ENCODE results near the gene CATSPER1.
A peak's percentile ranks its signal among the peaks of the same experiment; 100 is the strongest.

Gene CATSPER1

DNA sequence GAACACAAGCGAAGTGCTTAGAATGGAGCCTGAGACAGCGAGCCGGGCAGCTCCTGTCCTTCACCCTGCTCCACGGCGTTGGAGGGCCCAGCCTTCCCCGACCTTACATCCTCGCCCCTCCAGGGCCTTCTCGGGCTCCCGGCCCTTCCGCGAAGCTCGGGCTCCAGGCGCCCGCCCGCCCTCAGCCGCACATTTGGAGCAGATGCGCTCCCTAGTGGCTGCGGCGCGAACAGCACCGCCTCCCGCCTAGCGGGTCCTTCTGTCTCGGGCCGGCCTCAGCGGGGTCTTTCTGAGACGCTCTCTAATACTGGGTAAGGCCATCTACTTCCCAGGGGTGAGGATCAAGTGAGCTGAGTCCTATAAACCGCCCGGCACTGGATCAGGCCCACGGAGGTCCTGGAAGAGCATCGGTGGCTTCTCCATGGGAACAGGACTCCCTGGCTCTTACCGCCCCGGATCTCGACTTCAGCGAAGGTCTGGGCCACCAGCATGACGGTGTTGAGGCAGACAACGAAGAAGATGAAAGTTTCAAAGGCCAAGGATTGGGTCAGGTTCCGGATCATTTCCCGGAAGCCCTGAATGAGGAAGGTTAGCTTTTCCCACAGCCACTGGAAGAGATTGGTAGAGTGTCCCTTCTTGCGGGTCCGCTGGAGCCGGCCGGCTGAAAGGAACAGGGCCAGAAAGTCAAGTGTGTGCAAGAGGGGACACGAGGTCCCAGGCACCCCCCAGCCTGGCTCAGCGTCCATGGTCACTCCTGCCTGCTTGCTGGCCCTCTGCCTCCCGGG is 3.7 kb downstream of the CATSPER1 start:
- peak overlapping the region; percentile 56 to 65 for H3K4me3 Mint-ChIP-seq
- no peaks in the 10 kb centered on the region for H3K36me3 Mint-ChIP-seq (ENCODE audit: insufficient read depth)
- H3K4me1 Mint-ChIP-seq (ENCODE audit: low read depth in 2 of 2) = peaks cover 6% of the 10 kb centered on the region in 2 donors
- DNase-seq (peak; percentile 75 to 82 (median 82)), ATAC-seq (replicated peaks) (peak; percentile 96)
- peaks cover 4 to 19% of the 10 kb centered on the region in 2 donors for H3K27me3 Mint-ChIP-seq
- no peaks in the 10 kb centered on the region for H3K9me3 Mint-ChIP-seq
- H3K27ac Mint-ChIP-seq = peak overlapping the region; percentile 35 to 56

DNA sequence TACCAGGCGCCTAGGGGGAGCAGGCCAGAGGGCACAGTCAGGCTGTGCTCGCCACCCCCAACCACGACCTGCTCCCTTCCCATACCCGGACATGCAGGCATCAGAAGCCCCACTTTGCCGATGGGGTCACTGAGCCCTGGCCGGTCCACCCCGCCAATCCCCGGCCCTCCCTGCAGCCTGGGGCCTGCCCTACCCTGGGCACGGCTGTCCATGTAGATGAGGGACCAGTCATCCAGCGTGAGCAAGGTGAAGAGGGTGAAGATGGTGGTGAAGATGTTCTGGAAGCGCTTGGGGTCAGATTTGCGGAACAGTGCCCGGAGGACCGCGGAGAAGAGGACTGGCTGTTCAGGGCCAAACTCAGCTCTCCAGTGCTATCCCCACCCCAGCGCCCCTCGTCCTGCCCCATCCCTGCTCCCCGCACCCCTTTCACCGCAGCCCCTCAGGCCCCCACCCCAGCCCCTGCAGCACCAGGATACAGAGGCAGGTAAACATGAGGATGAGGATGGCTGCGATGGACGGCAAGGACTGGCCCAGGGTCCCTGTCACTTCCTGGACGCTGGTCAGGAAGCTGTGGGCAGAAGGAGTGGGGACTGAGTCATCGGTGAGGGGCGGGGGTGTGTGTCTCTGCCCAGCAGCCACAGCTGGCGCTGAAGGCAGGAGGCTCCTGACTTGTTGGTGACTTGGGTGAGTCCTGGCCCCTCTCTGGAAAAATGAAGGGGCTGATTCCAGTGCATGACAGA is 5.5 kb downstream of the CATSPER1 start:
- ATAC-seq (replicated peaks) = peak; percentile 38
- Mint-ChIP-seq H3K36me3 (ENCODE audit: insufficient read depth) (no peaks in the 10 kb centered on the region), H3K27ac (peak overlapping the region in 1 of 2 donors; percentile 58), H3K4me1 (ENCODE audit: low read depth in 2 of 2) (peaks cover 6% of the 10 kb centered on the region in 2 donors), H3K27me3 (peaks cover 4 to 19% of the 10 kb centered on the region in 2 donors), H3K9me3 (no peaks in the 10 kb centered on the region), H3K4me3 (peak overlapping the region in 1 of 2 donors; percentile 27)
- DNase-seq = no peak

DNA sequence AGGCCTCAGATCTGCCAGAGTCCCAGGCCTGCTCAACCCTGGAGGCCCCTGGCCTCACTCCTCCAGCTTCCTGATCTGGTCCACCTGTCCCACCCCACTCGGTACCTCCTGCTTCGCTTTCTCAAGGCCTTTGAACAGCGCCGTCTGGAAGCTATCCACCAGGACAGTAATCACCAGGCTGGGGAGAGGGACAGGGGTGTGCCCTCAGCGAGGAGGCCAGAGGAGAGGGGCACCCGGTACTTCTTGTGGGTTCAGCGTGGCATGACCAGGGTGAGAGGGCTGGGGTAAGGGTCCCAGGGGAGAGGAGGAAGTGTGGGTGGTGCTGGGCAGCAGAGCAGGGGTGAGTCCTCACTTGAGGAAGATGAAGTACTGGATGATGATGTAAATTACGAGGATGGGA is 6.1 kb downstream of the CATSPER1 start:
- Mint-ChIP-seq H3K27me3 (peaks cover 4 to 19% of the 10 kb centered on the region in 2 donors), H3K4me3 (peak overlapping the region in 1 of 2 donors; percentile 52)
- ATAC-seq (replicated peaks) = no peak

DNA sequence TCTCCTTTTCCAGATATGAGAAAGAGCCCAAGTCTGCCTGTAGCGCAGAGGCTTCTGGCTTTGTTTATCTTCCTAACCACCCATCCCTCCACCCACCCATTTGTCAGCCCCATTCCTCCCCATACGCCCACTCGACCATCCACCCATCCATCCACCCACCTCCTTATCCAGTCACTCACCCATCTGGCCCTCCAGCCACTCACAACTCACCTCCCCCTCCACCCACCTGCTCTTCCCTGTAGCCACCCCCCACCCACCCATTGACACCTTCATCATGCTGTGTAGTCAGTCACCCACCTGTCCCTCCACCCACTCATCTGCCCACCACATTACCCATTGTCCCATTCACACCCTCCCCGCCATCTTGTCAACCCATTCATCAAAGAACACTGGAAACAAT is 9.0 kb downstream of the CATSPER1 start:
- DNase-seq (no peak), ATAC-seq (replicated peaks) (no peak)
- Mint-ChIP-seq H3K4me1 (ENCODE audit: low read depth in 2 of 2) (peaks cover under 1 to 2% of the 10 kb centered on the region in 2 donors), H3K9me3 (no peaks in the 10 kb centered on the region), H3K36me3 (ENCODE audit: insufficient read depth) (no peaks in the 10 kb centered on the region), H3K27ac (no peak overlapping the region), H3K27me3 (peaks cover 6 to 19% of the 10 kb centered on the region in 2 donors), H3K4me3 (no peak overlapping the region)

More for the DNA sequence above, 6.1 kb downstream of the CATSPER1 start:
- no peaks in the 10 kb centered on the region for H3K9me3 Mint-ChIP-seq
- peaks cover 6% of the 10 kb centered on the region in 2 donors for H3K4me1 Mint-ChIP-seq (ENCODE audit: low read depth in 2 of 2)
- DNase-seq = no peak
- peak overlapping the region in 1 of 2 donors; percentile 58 for H3K27ac Mint-ChIP-seq
- H3K36me3 Mint-ChIP-seq (ENCODE audit: insufficient read depth) = no peaks in the 10 kb centered on the region

DNA sequence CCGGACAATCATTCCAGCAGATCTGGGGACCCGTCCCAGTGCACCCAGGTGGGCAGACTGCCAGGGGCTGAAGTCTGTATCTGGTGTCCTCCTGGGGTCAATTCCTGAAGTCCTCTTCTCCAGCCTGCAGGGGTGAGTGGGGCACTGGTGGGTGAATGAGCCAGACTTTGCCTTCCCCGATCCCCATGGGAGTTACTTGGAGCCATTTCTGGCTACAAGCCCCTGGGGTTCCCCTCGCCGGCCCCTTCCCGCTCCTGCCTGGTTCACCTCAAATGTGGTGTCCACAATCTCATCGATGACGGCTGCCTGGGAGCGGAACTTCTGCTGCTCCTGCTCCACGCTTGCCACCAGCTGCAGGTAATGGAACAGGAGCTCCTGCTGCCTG is 9.5 kb downstream of the CATSPER1 start:
- no peaks in the 10 kb centered on the region for H3K9me3 Mint-ChIP-seq
- DNase-seq (no peak), ATAC-seq (replicated peaks) (no peak)
- no peak overlapping the region for H3K27ac Mint-ChIP-seq
- H3K36me3 Mint-ChIP-seq (ENCODE audit: insufficient read depth) = no peaks in the 10 kb centered on the region
- H3K27me3 Mint-ChIP-seq = peaks cover 6 to 22% of the 10 kb centered on the region in 2 donors
- H3K4me3 Mint-ChIP-seq = no peak overlapping the region
- H3K4me1 Mint-ChIP-seq (ENCODE audit: low read depth in 2 of 2) = peaks cover 0 to 2% of the 10 kb centered on the region in 2 donors

DNA sequence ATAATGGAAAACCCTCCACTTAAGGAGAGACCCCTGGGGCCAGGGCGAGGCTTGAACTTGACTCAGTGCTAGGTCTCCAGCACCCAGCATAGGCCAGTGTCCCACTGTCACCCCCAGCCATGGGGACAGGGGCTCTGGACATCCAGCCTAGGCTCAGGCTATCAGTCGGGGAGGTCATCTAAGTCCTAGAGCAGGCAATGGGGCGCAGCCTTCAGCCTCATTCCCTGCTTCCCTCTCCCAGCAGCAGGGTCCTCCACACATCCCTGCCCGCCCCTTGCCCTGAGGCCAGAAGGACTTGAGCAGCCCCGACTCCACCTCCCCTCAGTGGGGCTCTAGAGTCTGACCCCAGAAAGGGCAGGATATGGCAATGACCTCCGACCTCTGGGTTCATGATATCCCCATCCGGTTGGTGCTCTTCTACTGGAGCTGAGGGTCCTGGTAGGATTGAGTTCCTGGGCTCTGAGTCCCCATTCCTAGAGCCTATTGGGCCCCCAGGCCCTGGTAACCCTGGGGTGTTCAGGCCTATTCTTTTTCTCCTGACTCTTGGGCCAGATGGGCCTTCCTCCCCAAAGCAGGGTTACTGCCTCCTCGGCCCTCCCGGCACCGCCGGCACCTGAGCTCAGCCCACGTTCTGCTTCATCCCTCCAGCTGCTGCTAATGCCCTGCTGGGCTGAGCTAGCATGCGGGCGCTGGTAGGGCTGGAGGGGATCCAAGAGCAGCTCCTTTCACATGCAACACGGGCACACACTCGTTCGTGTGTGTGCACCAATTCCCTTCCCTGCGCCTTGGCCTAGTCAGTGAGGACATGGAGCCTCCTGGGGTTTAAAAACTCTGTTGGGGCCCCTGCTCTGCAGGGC is 10.1 kb downstream of the CATSPER1 start:
- Mint-ChIP-seq H3K9me3 (no peaks in the 10 kb centered on the region), H3K27me3 (peaks cover 6 to 22% of the 10 kb centered on the region in 2 donors), H3K36me3 (ENCODE audit: insufficient read depth) (no peaks in the 10 kb centered on the region), H3K4me1 (ENCODE audit: low read depth in 2 of 2) (peaks cover 0 to 1% of the 10 kb centered on the region in 2 donors), H3K27ac (no peak overlapping the region), H3K4me3 (no peak overlapping the region)
- ATAC-seq (replicated peaks) (no peak), DNase-seq (no peak)

DNA sequence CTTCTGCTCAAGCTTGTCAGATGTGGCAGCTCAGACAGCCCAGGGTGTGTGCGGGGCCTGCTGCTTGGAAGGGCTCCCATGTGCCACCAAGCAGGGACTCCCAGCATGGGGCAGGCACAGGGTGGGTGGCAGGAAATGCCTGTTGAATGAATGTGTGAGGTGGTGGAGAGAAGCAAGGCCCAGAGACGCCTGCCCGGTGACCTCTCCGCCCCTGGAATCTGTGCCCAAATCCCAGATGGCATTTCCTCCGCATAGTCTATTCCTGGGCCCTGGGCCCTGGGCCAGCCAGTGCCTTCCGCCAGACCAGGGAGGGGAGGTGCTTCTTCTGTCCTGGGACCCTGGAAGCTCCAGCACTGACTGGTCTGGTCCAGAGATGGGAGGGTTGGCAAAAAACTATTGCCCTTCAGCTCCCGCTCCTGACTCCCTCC is 10.8 kb downstream of the CATSPER1 start:
- DNase-seq = no peak
- Mint-ChIP-seq H3K27me3 (peaks cover 7 to 25% of the 10 kb centered on the region in 2 donors), H3K4me3 (no peak overlapping the region), H3K9me3 (no peaks in the 10 kb centered on the region), H3K27ac (no peak overlapping the region), H3K4me1 (ENCODE audit: low read depth in 2 of 2) (peaks cover 0 to under 1% of the 10 kb centered on the region in 2 donors), H3K36me3 (ENCODE audit: insufficient read depth) (no peaks in the 10 kb centered on the region)
- no peak for ATAC-seq (replicated peaks)

DNA sequence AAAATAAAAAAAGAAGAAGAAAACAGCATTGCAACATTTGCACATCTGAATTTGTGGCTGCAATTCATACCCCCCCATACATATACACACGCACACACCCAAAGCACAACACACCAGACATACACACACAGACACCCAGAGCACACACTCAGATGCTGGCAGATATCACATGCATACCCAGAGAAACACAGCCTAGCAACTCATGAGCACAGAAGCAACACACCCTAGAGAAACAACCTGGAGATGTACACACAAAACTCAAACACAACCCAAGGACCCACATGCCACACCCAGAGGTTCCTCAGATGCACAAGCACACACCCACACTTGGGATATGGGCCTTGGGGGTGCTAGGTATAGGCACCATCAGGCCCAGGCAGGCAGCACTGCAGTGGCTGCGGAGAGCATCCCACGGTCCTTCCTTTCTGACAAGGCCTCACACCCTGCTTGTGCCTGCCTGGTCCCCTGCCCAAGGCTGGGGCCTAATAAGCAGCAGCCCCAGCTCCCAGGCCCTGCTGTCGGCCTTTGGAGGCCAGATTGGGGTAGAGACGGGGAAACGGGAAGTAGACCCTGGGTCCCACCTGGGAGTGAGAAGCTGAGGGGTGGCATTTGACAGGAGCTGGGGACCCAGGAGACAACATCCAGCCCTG is 11.3 kb downstream of the CATSPER1 start:
- no peak for DNase-seq
- Mint-ChIP-seq H3K27me3 (peaks cover 10 to 31% of the 10 kb centered on the region in 2 donors), H3K4me3 (no peak overlapping the region), H3K27ac (no peak overlapping the region), H3K4me1 (ENCODE audit: low read depth in 2 of 2) (peaks cover 0 to 2% of the 10 kb centered on the region in 2 donors), H3K36me3 (ENCODE audit: insufficient read depth) (no peaks in the 10 kb centered on the region), H3K9me3 (no peaks in the 10 kb centered on the region)
- no peak for ATAC-seq (replicated peaks)

DNA sequence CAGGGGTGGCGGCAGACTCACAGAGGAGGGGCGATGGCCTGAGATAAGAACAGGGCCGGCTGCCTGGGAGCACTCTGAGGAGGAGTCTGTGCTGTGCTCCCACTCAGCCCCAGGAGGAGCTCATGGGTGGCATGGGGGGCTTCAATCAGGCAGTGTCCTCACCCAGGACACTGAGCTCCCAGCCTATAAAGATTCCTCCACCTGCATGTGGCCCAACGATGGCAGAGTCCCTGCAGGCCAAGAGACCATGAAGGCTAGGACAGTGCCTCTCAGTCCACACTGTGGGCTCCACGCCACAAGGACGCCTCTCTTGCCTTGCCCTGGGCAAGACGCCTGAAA is 12.5 kb downstream of the CATSPER1 start:
- no peaks in the 10 kb centered on the region for H3K36me3 Mint-ChIP-seq (ENCODE audit: insufficient read depth)
- no peaks in the 10 kb centered on the region for H3K9me3 Mint-ChIP-seq
- H3K27me3 Mint-ChIP-seq = peaks cover 10 to 31% of the 10 kb centered on the region in 2 donors
- H3K4me1 Mint-ChIP-seq (ENCODE audit: low read depth in 2 of 2) = peaks cover 0 to 2% of the 10 kb centered on the region in 2 donors
- no peak overlapping the region for H3K27ac Mint-ChIP-seq
- DNase-seq (no peak), ATAC-seq (replicated peaks) (no peak)
- no peak overlapping the region for H3K4me3 Mint-ChIP-seq

DNA sequence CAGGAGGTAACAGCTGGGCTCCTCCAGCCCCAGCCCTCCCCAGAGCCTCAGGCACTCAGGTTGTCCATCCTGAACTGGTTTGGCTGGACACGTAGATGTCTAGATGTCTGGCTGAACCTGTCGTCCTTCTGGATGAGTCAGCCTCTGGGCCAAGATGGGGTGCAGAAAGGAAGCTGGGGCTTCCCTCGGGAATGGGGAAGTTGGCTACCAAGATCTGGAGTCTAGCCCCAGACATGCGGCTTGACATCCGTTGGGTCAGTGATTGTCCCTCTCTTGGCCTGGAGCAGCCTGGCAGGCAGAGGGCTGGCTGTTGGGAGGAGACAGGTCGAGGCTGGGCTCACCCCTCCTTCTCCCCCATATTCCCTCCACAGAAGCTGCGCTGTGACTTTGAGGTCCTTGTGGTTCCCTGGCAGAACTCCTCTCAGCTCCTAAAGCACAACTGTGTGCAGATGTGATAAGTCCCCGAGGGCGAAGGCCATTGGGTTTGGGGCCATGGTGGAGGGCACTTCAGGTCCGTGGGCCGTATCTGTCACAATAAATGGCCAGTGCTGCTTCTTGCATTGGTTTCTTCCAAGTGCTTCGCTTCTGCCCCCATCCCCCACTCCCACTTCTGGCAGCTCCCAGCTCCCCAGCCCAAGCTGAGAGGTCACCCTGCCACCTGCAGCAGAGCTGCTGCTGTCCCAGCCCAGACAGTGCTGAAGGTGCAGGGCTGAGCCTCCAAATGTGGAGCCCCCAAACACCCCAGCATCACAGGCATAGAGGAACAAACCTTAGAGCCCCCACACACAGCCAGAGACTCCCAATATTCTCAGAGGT is 13.1 kb downstream of the CATSPER1 start:
- DNase-seq = no peak
- Mint-ChIP-seq H3K27ac (no peak overlapping the region), H3K36me3 (ENCODE audit: insufficient read depth) (no peaks in the 10 kb centered on the region), H3K4me3 (no peak overlapping the region), H3K27me3 (peaks cover 10 to 31% of the 10 kb centered on the region in 2 donors), H3K9me3 (no peaks in the 10 kb centered on the region), H3K4me1 (ENCODE audit: low read depth in 2 of 2) (peaks cover 0 to 2% of the 10 kb centered on the region in 2 donors)
- no peak for ATAC-seq (replicated peaks)

DNA sequence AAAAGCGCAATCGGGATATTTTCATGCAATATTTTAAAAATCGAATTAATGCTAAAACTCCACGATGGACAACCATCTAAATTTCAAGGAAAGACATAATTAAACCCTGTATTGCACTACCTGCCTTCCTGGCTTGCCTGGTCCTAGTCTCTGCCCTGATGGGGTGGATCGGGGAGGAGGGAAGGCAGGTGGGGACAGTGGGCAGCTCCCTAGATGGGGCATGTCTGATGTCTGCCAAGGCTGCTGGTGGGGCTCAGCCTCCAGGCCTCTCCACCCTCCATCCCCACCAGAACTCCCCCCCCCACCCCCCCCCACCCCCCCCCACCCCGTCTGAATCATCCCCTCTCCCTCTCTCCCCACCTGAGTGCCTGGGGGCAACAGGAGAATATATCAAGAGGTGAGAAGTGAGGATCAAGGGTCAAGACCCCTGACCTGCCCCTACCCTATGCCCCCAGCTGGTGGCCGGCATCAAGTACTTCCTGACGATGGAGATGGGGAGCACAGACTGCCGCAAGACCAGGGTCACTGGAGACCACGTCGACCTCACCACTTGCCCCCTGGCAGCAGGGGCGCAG is 13.8 kb downstream of the CATSPER1 start:
- DNase-seq (no peak), ATAC-seq (replicated peaks) (no peak)
- H3K36me3 Mint-ChIP-seq (ENCODE audit: insufficient read depth) = no peaks in the 10 kb centered on the region
- peaks cover 10 to 31% of the 10 kb centered on the region in 2 donors for H3K27me3 Mint-ChIP-seq
- peaks cover 0 to 2% of the 10 kb centered on the region in 2 donors for H3K4me1 Mint-ChIP-seq (ENCODE audit: low read depth in 2 of 2)
- H3K27ac Mint-ChIP-seq = no peak overlapping the region
- no peak overlapping the region for H3K4me3 Mint-ChIP-seq
- no peaks in the 10 kb centered on the region for H3K9me3 Mint-ChIP-seq

DNA sequence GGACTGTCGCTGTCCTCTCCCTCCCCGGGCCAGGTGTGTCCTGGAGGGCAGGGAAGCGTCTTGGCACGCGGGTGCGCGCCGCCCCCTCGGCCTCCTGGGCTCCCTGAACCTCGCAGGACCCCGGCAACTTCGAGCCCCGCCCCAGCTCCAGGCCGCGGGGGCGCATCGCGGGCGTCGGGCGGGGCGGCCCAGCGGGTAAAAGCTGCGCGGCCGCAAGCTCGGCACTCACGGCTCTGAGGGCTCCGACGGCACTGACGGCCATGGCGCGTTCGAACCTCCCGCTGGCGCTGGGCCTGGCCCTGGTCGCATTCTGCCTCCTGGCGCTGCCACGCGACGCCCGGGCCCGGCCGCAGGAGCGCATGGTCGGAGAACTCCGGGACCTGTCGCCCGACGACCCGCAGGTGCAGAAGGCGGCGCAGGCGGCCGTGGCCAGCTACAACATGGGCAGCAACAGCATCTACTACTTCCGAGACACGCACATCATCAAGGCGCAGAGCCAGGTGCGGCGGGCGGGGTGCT is 14.4 kb downstream of the CATSPER1 start, which contains the start of gene CST6:
Gene CST6 (plus strand): TSS at position 224 of the 519 bp plus-strand sequence. CDS start 37 bp downstream, at position 261.
- Mint-ChIP-seq H3K36me3 (ENCODE audit: insufficient read depth) (no peaks in the 10 kb centered on the region), H3K27ac (no peak within 1 kb of the TSS), H3K4me1 (ENCODE audit: low read depth in 2 of 2) (peaks cover 0 to 2% of the 10 kb centered on the region in 2 donors), H3K27me3 (peaks cover 10 to 31% of the 10 kb centered on the region in 2 donors), H3K4me3 (no peak within 1 kb of the TSS), H3K9me3 (no peaks in the 10 kb centered on the region)
- DNase-seq (no peak), ATAC-seq (replicated peaks) (peak; percentile 29)

All from effector memory CD8-positive, alpha-beta T cell (primary cell).